Adrenal gland (tissue), 12 donors: Measurements from ENCODE around the gene MGAT5. TPM values are rescaled to one million over a fixed set of nuclear protein-coding genes. Genes with fewer than 3 reads are reported as not detected.

Source experiments
- DNase-seq, 7 donors: peaks; one replicate each; pipeline ENCODE4 v3.0.0-alpha.2; 2019 to 2020
- H3K27ac ChIP-seq, 5 donors: fragments of 200-600 bp; sonication (generic) in 4 of 5; 1 replicate in 3 of 5; 2 replicates in 2 of 5; pipeline versions ENCODE4 v1.5.1 to v1.8.0; 2016 to 2020; ENCODE audit warnings: mild to moderate bottlenecking in 1 of 5
- H3K27me3 ChIP-seq: fragments of 200-600 bp; 2 replicates; pipeline ENCODE4 v1.8.0; 2021
- H3K36me3 ChIP-seq, 2 donors: fragments of 200-600 bp; replicated peaks in 1 of 2; 1 replicate in 1 of 2; 2 replicates in 1 of 2; pipeline versions ENCODE4 v1.5.1 to v1.8.0; 2018 to 2022
- H3K4me1 ChIP-seq, 2 donors: fragments of 200-600 bp; replicated peaks in 1 of 2; 1 replicate in 1 of 2; 2 replicates in 1 of 2; pipeline versions ENCODE4 v1.5.1 to v1.8.0; 2018 to 2021
- H3K4me3 ChIP-seq, 4 donors: fragments of 200-600 bp; sonication (generic) in 3 of 4; one replicate each; pipeline ENCODE4 v1.5.1; 2016 to 2018
- H3K9me3 ChIP-seq, 3 donors: fragments of 200-600 bp; sonication (generic) in 1 of 3; replicated peaks in 1 of 3; 1 replicate in 2 of 3; 2 replicates in 1 of 3; pipeline versions ENCODE4 v1.5.1 to v1.8.0; 2016 to 2021
- CTCF ChIP-seq, 6 experiments: fragments of 450-650 bp in 4 of 6; fragments of 200-600 bp in 2 of 6; sonication (generic) in 1 of 6; IDR thresholded peaks; 1 replicate in 5 of 6; 2 replicates in 1 of 6; pipeline versions ENCODE4 v1.5.1 to v1.8.0; 2016 to 2021; ENCODE audit warnings: antibody characterized with exemption in 6 of 6, mild to moderate bottlenecking in 2 of 6, moderate library complexity in 1 of 6
- POLR2A ChIP-seq, 2 donors: fragments of 450-650 bp; IDR thresholded peaks; one replicate each; pipeline ENCODE4 v1.6.1; 2017; ENCODE audit warnings: antibody characterized with exemption in 2 of 2, mild to moderate bottlenecking in 2 of 2, moderate library complexity in 1 of 2
- WGBS, 4 donors: extraction: QIAGEN DNeasy Blood & Tissue Kit in 2 of 4; methylation state at CpG; one replicate each; pipeline versions ENCODE4 v1.1.5 to v1.1.7; 2013 to 2017; 5-methylcytosine and 5-hydroxymethylcytosine counted together
- intact Hi-C, 2 donors: fragments of 100-400 bp; cut with DNase I; formaldehyde crosslinking; loops; one replicate each; pipeline versions ENCODE4 v1.14.1 to v1.15.0; 2022 to 2023
- polyA plus RNA-seq, 3 donors: library from polyadenylated mRNA; stranded (reverse); fragments of 200-250 nt in 2 of 3; fragments of 350-450 nt in 1 of 3; fragmentation: Illumina TruSeq in 1 of 3; extraction: RNeasy Lipid Tissue Mini Kit (QIAGEN cat#74804) in 1 of 3; gene quantifications; one replicate each; pipeline ENCODE4 v1.2.3, GENCODE V29; 2013 to 2014
- total RNA-seq, 9 donors: library from RNA; depleted of rRNA in 4 of 9; stranded (reverse); fragments of >200 nt in 4 of 9; fragments of 120-200 nt in 1 of 9; fragmentation: NEBNext Ultra II Directional in 1 of 9; extraction: Animal tissue kit (Norgen Biotek cat#: 25700) in 1 of 9; gene quantifications; one replicate each; pipeline versions ENCODE4 v1.1.0 to v1.2.4, GENCODE V29; 2013 to 2023
- donor health status: healthy with polysubstance abuse.
- donor health status: Bipolar disorder and iron deficiency.
- donor health status: DM: yes; HTN: yes; CAD: no.
- donor health status: DM: no; HTN: no; CAD: no.
- donor health status: DM: no; HTN: no; CAD: no.
- donor health status: DM: yes; HTN: yes; CAD: no.

MGAT5 gene
- total and polyA plus RNA-seq, 12 donors = 2.9 to 74.6 (median 41.1) TPM

GRCh38 chr2:134244086-134244485 lies 9.8 kb upstream of the MGAT5 start:
- no peak for TF ChIP-seq POLR2A (IDR thresholded peaks at IDR 0.05)
- TF ChIP-seq CTCF (IDR thresholded peaks at IDR 0.05) = no peak
- H3K27me3 ChIP-seq = no peaks in the 10 kb centered on the region
- H3K27ac ChIP-seq = no peak overlapping the region
- DNase-seq = no peak
- 23 to 50% (median 42%) methylated on average over 2 of the region's 2 CpGs for WGBS, 4 donors
- intact Hi-C loops = loop anchor here (10.0 kb wide), 3 partner anchors 119 to 359 kb away; no protein-coding TSS in a partner anchor
- no peak overlapping the region for H3K4me3 ChIP-seq
- H3K9me3 ChIP-seq = no peaks in the 10 kb centered on the region
- no peaks in the 10 kb centered on the region for H3K36me3 ChIP-seq
- peaks cover 0 to 7% of the 10 kb centered on the region in 2 donors for H3K4me1 ChIP-seq

- H3K27me3 ChIP-seq = no peaks in the 10 kb centered on the region
- H3K27ac ChIP-seq = no peak overlapping the region
- no peak for DNase-seq
- no peak overlapping the region for H3K4me3 ChIP-seq
- no peak for TF ChIP-seq CTCF (IDR thresholded peaks at IDR 0.05)
- TF ChIP-seq POLR2A (IDR thresholded peaks at IDR 0.05) = no peak
- intact Hi-C loops = loop anchor here (10.0 kb wide), 3 partner anchors 120 to 360 kb away; no protein-coding TSS in a partner anchor
- WGBS, 4 donors = 61 to 93% (median 69%) methylated on average over 2 to 3 of the region's 3 CpGs
- H3K4me1 ChIP-seq = peaks cover 0 to 7% of the 10 kb centered on the region in 2 donors
- H3K9me3 ChIP-seq = no peaks in the 10 kb centered on the region
- no peaks in the 10 kb centered on the region for H3K36me3 ChIP-seq
These were observed 9.3 kb upstream of the MGAT5 start for GRCh38 chr2:134244587-134244986.

- WGBS, 4 donors = 21 to 35% (median 28%) methylated on average over 2 of the region's 2 CpGs
These were observed 8.4 kb upstream of the MGAT5 start for GRCh38 chr2:134245340-134245984.

More at GRCh38 chr2:134245340-134245984, 8.4 kb upstream of the MGAT5 start:
- intact Hi-C loops = loop anchor here (5.0 to 10.0 kb wide), 4 partner anchors 121 to 361 kb away; no protein-coding TSS in a partner anchor
- Histone ChIP-seq H3K9me3 (no peaks in the 10 kb centered on the region), H3K27ac (no peak overlapping the region), H3K4me1 (peaks cover 0 to 7% of the 10 kb centered on the region in 2 donors), H3K27me3 (no peaks in the 10 kb centered on the region), H3K36me3 (no peaks in the 10 kb centered on the region), H3K4me3 (no peak overlapping the region)
- peak; percentile 73 to 94 (median 85) for DNase-seq
- TF ChIP-seq POLR2A (IDR thresholded peaks at IDR 0.05) = no peak
- peak; percentile 63 to 87 (median 78) for TF ChIP-seq CTCF (IDR thresholded peaks at IDR 0.05)
